GM12872 (cell line): ENCODE results near the gene NRIP3.

Experiments
- TF ChIP-seq, protein P1 (sequence below): IDR thresholded peaks from 3 replicates; pipeline ENCODE4 v1.5.1; 2011; ENCODE audit warnings: low read depth, mild to moderate bottlenecking, low read length, moderate library complexity; ENCODE audit not compliant: insufficient read depth

NRIP3 gene

DNA sequence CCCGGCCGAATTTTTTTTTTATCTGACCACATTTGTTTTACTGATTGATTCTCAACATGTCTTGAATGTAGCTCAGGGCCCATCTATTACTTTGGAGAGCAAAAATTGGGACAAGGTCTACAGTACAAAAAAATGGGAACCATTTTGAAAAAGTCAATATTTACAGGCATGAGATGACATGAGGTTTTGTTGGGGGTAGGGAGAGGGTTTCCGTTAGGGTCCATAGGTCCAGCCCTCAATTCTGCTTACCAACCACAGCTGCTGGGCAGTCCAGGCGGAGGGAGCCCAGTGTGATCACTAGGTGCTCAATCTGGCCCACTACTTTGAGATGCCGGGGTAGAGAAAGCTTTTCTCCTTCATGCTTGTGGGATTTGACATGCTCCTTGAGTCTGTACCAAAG is 18.3 kb downstream of the NRIP3 start:
- TF ChIP-seq, protein P1, sequence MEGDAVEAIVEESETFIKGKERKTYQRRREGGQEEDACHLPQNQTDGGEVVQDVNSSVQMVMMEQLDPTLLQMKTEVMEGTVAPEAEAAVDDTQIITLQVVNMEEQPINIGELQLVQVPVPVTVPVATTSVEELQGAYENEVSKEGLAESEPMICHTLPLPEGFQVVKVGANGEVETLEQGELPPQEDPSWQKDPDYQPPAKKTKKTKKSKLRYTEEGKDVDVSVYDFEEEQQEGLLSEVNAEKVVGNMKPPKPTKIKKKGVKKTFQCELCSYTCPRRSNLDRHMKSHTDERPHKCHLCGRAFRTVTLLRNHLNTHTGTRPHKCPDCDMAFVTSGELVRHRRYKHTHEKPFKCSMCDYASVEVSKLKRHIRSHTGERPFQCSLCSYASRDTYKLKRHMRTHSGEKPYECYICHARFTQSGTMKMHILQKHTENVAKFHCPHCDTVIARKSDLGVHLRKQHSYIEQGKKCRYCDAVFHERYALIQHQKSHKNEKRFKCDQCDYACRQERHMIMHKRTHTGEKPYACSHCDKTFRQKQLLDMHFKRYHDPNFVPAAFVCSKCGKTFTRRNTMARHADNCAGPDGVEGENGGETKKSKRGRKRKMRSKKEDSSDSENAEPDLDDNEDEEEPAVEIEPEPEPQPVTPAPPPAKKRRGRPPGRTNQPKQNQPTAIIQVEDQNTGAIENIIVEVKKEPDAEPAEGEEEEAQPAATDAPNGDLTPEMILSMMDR: no peak

DNA sequence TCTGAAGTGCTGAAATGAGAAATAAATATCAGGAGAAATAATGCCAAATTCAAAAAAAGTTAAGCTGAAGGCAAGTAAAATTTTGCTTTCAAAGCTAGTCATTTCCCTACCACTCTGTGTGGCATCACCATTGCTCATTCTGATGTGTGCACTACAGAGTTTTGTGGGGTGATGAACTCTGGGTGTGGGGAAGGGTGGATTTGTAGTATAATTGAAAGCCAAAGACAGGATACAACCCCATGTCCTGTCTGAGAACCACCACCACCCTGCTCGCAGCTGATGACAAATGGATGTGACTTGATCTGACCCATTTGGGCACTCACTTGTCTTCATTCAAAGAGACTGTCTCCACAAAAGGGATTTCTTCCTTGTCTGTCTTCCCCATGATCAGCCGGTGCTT is 20.2 kb downstream of the NRIP3 start:
- TF ChIP-seq, protein P1: no peak

DNA sequence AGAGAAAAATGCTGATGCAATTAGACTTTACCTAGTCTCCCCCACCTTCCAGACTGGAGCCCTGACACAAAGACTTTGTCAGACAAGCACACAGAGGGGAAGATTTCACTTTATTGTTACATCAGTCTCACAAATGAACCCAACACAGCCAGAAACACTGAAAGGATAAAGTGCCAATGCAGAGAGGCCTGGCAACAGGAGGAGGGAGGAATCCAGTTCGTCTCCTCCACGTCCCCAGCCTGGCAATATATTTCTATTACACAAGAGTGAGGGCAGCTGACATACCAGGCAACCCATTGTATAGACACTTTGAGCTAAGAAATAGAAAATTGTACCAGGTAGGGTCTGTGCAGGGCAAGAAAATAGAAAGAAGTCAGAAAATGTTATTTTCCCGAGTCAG is 23.3 kb downstream of the NRIP3 start:
- TF ChIP-seq, protein P1: no peak

DNA sequence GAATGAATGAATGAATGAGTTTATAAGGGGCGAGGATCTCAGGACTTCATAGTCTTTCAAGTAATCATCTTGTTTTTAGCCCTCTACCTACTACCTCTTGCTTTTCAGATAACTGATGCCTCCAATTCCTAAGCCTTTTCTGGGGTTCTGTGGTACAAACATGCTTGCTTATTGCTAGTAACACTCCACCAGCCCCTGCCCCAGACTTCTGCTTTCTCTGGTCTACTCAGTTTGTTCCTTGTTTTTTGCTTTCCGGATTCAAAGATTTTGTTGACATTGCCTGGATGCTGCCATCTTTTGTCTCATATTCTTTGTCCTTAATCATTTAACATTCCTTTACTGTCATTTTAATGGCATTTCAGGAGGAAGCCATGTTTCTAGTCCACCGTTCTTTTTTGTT is 30.7 kb downstream of the NRIP3 start:
- TF ChIP-seq, protein P1: no peak

DNA sequence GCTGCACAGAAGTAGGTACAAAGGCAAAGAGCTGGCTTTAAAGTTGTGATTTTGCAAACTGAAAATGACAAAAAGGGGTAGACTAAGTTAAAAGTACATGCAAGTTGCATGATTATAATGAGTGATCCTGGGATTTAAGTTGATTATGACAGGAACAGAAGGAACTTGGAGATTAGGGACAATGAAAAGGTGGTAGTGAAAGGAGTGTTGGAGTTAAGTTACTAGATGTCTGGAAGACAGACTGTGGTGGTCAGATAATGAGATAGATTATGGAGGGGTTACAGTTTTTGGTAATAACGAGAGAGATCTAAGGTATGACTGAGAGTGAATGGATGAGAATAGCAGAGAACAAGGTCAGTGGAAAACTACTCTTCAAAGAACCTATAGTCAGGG is 31.9 kb downstream of the NRIP3 start:
- TF ChIP-seq, protein P1: no peak

DNA sequence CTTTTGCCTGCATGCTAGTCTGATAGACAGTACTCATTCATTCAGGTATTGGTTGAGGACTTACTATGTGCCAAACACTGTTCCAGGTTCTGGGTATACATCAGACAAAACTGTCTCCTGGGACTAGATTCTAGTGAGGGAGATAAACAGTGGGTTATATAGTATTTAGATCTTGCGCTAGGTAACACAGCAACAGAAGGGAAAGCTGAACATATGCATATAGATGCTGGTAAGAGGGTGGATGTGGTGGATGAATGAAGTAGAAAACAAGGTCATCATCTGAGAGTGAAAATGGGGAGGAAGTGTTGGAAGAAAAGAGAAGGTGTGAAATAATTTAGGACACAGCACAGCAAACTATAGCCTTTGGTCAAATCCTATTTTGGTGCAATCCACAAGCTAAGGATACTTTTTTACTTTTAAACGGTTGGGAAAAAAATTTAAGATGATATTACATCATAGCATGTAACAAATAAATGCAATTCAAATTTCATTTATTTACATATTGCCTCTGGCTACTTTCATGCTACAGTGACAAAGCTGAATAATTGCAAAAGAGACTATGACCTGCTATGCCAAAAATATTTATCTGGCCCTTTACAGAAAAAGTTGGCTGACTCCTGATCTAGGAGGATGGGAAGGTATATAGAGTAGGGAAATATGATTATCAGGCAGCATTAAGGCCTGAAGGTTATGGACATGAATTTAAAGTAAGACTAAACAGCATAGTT is 32.4 kb downstream of the NRIP3 start:
- TF ChIP-seq, protein P1: no peak

DNA sequence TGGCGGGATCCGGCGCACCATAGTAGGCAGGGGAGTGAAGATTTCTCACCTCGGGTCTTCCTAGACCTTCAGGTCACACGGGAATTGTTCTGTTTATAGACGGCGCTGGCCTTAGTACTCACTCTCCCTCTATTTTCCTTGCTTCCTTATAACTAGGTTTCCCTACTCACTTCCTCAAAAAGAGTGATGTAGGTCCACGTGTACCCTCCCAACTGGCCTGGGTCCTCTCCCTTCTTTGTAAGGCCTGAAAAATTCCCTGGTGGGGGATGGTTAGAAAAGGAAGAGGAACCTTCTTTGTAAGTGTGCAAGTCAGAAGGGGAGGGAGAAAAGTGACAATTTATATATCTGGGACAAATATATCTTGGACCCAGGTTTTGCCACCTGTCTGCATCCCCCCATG is 36.6 kb downstream of the NRIP3 start:
- TF ChIP-seq, protein P1: no peak
